HG03378 (cell line): ENCODE data around the gene DTX2.
"Not testable (repeated sequence)": the region's sequence is repeated elsewhere in the genome, so short reads cannot be mapped to it uniquely, and the experiment has no call there.

Experiments used
- ATAC-seq: cut with Tn5 transposase; IDR thresholded peaks from one replicate; pipeline ENCODE4 v1.9.1; 2021; ENCODE audit warnings: mild to moderate bottlenecking, moderate library complexity; ENCODE audit not compliant: unreplicated experiment

The DTX2 gene

GRCh38 chr7:76461464-76462101 lies at the start of gene DTX2:
Gene DTX2 (plus strand): TSS chr7:76461709. CDS start chr7:76480510, 18,801 bp downstream.
- ATAC-seq = peak; percentile 94

- ATAC-seq = no peak
These were observed 49.3 kb upstream of the DTX2 start for GRCh38 chr7:76412249-76412648.

GRCh38 chr7:76417654-76418310 lies 43.7 kb upstream of the DTX2 start:
- not testable (repeated sequence) for ATAC-seq

GRCh38 chr7:76421097-76421496 lies 40.4 kb upstream of the DTX2 start:
- ATAC-seq = not testable (repeated sequence)

- no peak for ATAC-seq
These were observed 37.7 kb upstream of the DTX2 start for GRCh38 chr7:76423666-76424412.

GRCh38 chr7:76424413-76425111 lies 36.9 kb upstream of the DTX2 start, which contains the start of gene ZP3:
Gene ZP3 (plus strand): TSS chr7:76424950. CDS start chr7:76424965, 15 bp downstream.
- peak; percentile 59 for ATAC-seq

GRCh38 chr7:76425156-76425555 lies 36.4 kb upstream of the DTX2 start:
- ATAC-seq = no peak

GRCh38 chr7:76425558-76425957 lies 36.0 kb upstream of the DTX2 start:
- not testable (repeated sequence) for ATAC-seq

GRCh38 chr7:76426246-76426645 lies 35.3 kb upstream of the DTX2 start:
- ATAC-seq = no peak

- no peak for ATAC-seq
These were observed 33.9 kb upstream of the DTX2 start for GRCh38 chr7:76427635-76428034.

GRCh38 chr7:76428149-76428823 lies 33.2 kb upstream of the DTX2 start:
- no peak for ATAC-seq

- no peak for ATAC-seq
These were observed 32.4 kb upstream of the DTX2 start for GRCh38 chr7:76428868-76429805.

- no peak for ATAC-seq
These were observed 31.3 kb upstream of the DTX2 start for GRCh38 chr7:76430211-76430610.

- ATAC-seq = no peak
These were observed 30.7 kb upstream of the DTX2 start for GRCh38 chr7:76430836-76431235.

GRCh38 chr7:76437873-76438272 lies 23.6 kb upstream of the DTX2 start:
- ATAC-seq = peak; percentile 65

- ATAC-seq = not testable (repeated sequence)
These were observed 22.2 kb upstream of the DTX2 start for GRCh38 chr7:76439120-76439888.

GRCh38 chr7:76440404-76440803 lies 21.1 kb upstream of the DTX2 start:
- ATAC-seq = not testable (repeated sequence)

- peak; percentile 38 for ATAC-seq
These were observed 19.7 kb upstream of the DTX2 start for GRCh38 chr7:76441792-76442191.
